H7 (cell line): ENCODE data around the gene FSTL4. TPM values are rescaled to one million over a fixed set of nuclear protein-coding genes. Genes with fewer than 3 reads are reported as not detected.
A peak's percentile ranks its signal among the peaks of the same experiment; 100 is the strongest.

ENCODE experiments used
- DNase-seq: peaks from one replicate; pipeline ENCODE4 v3.0.0; 2012
- H3K27me3 ChIP-seq: 2 replicates; pipeline ENCODE4 v1.6.0; 2011; ENCODE audit warnings: mild to moderate bottlenecking, low read length; ENCODE audit not compliant: control insufficient read depth, insufficient read depth
- H3K36me3 ChIP-seq: replicated peaks from 2 replicates; pipeline ENCODE4 v1.5.1; 2011; ENCODE audit warnings: low read length; ENCODE audit not compliant: control insufficient read depth, insufficient read depth
- H3K4me3 ChIP-seq: 2 replicates; pipeline ENCODE4 v1.5.1; 2011; ENCODE audit warnings: low read depth, mild to moderate bottlenecking, control low read depth, low read length, moderate library complexity; ENCODE audit not compliant: insufficient read depth
- total RNA-seq: library from RNA; depleted of rRNA; stranded (reverse); fragments of >200 nt; shearing (Covaris generic); gene quantifications from 2 replicates; pipeline ENCODE4 v1.2.3, GENCODE V29; 2014

The FSTL4 gene
- total RNA-seq, 1 experiment from 2014 or later, result 2.4 TPM

DNA sequence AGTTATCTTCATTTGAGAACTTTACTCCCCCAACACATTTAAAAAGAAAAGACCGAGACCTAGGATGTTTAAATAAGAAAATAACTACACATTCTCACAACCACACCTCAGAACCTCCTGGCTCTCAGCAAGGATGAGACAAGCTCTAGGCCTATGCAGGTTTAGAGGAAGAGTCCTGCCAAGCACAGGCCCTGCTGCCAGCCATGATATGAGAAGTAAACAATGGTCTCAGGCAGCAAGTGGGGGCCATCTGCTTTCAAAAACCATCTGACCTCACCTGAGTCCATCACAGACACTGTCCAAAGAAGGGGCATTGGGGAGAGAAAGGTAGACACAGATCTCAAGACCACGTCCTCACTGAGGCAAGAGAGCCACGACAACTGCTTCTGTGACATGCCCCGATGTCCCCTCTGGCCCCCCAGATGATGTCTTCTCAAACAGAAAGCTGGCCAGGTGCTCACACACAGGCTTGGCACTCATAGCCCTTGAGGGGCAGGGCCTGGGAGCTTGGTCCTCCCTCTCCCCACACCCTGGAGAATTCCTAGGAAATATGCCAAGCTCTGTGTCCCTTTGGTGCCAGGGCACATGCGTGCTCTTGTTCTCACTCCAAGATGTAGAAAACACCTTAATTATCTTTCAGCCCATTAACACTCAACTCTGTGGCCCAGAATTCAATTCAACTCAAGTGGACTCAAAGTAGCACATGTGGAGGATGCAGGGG is 150.4 kb downstream of the FSTL4 start:
- DNase-seq, result no peak
- H3K36me3 ChIP-seq, result no peaks in the 10 kb centered on the region

DNA sequence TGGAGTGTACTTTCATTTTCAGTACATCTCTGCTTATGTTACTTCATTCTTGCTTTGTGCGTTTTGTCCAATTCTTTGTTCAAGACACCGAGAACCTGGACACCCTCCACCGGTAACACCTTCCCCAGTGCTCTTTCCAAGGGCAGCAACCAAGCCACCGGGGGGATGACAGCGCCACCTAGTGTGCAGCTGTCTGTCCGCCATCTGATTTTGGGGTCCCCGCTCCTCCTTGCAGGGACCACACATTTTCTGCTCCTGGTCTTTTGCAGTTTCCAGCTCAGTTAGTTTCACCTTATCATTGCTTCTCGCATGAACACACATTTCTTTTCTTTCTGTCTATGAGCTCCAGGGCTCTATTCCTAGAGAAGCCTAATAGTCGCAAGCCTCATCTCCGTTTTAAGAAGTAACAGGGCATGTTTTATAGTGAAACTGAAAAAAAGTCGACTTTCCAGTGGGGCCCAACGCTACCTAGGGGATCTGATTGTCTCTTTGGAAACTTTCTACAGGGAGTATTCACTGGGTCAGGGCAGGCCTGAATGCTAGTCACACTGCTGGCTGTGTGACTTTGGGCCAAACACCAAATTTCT is 152.1 kb downstream of the FSTL4 start:
- no peak overlapping the region for H3K4me3 ChIP-seq
- DNase-seq, result peak; percentile 87
- no peaks in the 10 kb centered on the region for H3K27me3 ChIP-seq

More for the DNA sequence above, 150.4 kb downstream of the FSTL4 start:
- Histone ChIP-seq H3K27me3 (no peaks in the 10 kb centered on the region), H3K4me3 (no peak overlapping the region)

DNA sequence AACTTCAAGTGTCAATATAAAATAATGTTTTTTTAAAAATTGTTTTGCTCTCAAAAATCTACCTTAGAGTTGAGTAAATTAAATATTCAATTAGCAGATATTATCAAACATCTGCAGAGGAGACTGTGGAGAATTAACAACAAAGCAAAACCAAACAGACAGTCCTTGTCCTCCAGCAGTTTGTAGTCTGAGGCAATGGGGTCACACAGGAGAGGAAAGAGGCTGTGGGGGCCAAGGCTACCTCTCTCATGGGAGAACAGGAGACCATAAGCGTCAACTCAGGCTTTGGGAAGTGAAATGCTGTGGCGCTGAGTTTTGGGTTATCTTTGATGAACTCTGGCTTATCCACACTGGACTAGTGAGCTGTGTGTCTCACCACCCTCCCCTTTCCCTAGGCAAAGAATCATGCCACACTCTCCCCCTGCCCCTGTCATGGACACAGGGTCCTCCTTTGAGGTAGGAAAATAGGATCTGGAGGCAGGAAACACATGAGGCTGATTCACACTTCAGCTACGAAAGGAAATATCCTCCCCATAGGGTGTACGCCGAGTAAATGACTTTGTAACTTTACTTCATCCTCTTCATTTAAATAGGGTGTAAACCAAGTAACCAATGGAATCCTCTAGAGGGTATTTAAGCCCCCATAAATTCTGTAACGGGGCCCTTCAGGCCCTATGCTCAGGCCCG is 152.7 kb downstream of the FSTL4 start:
- H3K36me3 ChIP-seq, result no peaks in the 10 kb centered on the region
- DNase-seq, result no peak
- H3K27me3 ChIP-seq, result no peaks in the 10 kb centered on the region
- H3K4me3 ChIP-seq, result no peak overlapping the region

More for the DNA sequence above, 152.1 kb downstream of the FSTL4 start:
- no peaks in the 10 kb centered on the region for H3K36me3 ChIP-seq

DNA sequence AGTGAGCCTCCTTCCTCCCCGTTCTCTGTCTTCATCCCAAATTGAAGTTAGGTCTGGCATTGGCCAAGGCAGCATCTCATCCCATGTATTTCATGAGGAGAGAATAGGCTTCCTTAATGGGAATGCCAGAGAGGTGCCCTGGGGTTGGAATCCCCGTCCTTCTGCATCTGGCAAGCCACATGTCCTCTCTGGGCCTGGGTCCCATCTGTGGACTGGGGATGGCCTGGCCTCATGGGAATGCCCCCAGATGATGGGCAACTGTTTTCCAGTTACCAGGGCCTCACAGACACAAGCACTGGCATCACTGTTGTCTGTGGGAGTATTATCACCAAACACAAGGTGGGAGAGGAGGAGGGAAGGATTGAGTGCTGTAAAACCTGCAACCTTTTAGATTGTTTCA is 153.9 kb downstream of the FSTL4 start:
- DNase-seq, result no peak

DNA sequence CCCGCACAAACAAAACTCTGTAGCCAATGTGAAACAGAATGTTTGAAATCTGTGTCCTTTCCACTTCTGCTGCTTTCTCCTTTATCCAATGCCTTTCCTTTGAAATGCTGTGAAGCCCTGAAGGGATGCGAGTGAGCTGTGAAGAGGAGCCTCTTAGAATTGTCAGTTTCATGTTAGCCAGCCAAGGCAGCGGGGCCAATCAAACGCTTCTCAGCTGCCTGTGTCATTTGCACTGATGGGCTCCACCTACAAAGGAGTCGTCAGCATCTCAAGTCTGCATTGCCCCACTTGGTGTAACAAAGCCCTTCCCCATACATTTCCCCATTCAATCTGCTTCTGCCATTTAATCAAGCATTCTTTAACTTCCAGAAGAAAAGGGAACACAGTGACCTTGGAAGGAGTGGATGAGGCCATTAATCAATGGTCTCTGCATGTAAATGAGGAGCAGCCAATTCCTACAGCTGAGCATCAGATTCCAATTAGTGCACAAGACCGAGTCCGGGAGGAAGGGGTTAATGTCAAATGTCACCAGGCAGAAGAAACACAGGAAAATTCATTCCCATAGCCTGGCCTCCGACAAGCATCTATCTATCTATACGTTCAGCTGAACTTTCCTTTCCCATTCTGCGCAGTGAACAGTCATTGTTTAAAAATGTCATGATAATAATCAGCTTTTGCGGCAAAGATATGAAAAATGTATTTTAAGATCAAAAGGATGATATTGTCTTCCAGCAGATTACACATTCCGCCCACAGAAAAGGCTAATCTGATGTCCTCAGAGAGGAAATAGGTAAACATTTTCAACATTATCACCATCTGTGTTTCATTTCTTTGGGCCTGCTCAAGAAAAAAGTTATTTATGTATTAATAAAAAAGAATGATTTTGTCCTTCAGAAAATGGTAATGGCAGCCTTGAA is 154.6 kb downstream of the FSTL4 start:
- Histone ChIP-seq H3K27me3 (no peaks in the 10 kb centered on the region), H3K36me3 (no peaks in the 10 kb centered on the region), H3K4me3 (no peak overlapping the region)
- DNase-seq, result no peak

More for the DNA sequence above, 153.9 kb downstream of the FSTL4 start:
- no peaks in the 10 kb centered on the region for H3K36me3 ChIP-seq
- no peak overlapping the region for H3K4me3 ChIP-seq
- no peaks in the 10 kb centered on the region for H3K27me3 ChIP-seq

DNA sequence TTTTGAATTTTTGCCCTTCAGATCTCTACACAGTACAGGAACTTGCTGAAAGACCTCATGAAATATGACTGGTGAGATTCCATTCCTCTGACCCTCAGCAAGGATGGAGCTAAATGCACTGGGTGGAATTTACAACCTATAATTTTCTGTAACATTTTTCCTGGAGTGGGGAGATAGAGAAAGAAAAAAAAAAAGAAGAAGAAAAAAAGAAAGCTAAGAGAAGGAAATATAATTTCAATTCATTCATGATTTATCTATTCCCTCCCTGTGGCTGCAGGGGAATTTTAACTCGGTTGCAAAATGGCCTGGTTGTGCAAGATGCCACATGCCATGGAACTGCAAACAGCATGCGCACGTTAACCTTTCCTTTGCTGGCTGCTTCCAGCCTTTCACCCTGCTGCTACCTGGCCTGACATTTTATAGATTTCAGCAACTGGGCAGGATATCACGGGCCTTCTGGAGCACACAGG is 155.4 kb downstream of the FSTL4 start:
- Histone ChIP-seq H3K36me3 (no peaks in the 10 kb centered on the region), H3K27me3 (no peaks in the 10 kb centered on the region), H3K4me3 (no peak overlapping the region)
- DNase-seq, result no peak

DNA sequence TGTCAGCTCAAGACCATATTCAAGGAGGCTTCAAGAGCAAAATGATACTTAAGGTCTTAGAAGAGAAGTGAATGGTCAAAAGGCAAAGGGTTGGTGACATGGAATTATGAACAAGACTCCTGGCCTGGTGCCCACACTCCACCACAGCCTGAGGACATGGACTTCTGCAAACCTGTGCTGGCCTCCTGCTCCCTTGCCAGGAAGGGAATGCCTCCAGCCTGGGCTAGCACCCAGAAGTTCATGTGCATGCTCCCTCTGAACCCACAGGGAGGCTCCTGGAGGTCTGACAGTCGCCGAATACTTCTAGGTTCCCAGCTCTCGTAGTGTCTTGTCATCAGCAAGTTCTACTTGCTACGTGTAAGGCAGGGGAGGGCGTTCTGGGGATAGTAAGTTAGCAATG is 156.7 kb downstream of the FSTL4 start:
- Histone ChIP-seq H3K36me3 (no peaks in the 10 kb centered on the region), H3K4me3 (no peak overlapping the region), H3K27me3 (no peaks in the 10 kb centered on the region)
- DNase-seq, result no peak

DNA sequence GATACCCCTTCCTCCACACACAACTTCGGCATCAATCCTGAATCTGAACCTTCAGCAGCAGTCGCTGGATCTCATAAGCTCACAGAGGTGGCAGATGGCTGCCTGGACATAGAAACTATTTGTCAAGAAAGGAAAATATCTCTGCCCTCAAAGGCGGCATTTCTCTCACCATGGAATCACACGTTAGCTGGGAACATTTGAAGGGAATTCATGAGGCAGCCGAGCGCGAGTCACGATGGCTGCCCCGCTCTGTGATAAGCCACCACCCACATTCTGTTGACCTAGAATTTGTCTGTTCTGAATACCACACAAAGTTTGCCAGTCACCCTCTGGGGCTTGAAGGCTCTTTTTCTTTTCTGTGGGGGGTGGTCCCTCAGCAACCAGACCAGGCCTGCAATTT is 157.9 kb downstream of the FSTL4 start:
- no peaks in the 10 kb centered on the region for H3K27me3 ChIP-seq
- no peak for DNase-seq
- no peaks in the 10 kb centered on the region for H3K36me3 ChIP-seq
- no peak overlapping the region for H3K4me3 ChIP-seq

DNA sequence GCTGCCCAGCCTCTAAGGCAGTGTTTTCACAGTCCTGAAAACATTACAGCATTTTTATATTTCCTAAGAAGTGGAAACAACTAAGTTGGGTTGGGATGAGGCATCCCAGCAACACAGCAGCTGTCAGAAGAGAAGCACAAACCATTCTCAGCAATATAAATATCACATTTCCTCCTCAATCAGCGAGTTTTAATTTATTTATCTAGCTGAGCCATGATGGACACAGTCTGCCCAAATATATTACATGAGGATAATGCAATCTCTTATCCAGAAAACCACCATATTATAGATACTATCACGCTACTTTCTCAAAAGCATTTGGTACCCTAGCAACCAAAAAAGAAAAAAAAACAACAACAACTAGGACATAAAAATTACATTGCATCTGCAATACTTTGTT is 158.5 kb downstream of the FSTL4 start:
- no peaks in the 10 kb centered on the region for H3K27me3 ChIP-seq
- H3K4me3 ChIP-seq, result no peak overlapping the region
- no peaks in the 10 kb centered on the region for H3K36me3 ChIP-seq
- no peak for DNase-seq

DNA sequence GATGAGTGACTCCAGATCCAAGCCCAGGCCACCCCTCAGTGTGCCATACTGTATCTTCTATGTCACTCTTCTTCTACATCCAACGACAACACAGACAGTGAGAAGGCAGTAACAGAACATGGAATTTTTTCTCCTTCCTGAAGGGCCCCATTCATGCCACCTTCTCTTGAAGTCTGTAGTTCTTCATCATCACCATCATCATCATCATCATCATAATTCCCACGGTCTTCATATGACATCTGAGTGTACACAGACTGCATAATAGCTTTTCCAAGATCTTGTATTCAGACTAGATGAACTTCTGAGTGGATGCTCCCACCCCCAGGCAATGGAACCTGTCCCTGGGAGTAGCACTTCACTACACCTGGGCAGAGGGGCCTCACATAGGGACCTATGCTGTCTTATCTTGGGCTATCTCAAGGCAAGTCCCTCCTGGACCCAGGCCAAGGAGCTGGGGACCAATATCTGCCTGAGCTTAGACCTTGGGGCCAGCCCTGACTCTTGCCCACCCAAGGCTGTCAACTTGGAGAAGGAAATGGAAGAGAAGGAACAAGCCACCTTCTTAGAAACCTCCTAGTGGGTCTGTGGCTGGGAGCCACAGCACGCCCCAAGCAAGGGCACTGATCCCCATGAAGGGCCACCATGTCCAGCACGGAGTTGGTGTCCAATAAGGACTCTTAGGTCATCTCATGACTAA is 159.1 kb downstream of the FSTL4 start:
- Histone ChIP-seq H3K4me3 (no peak overlapping the region), H3K36me3 (no peaks in the 10 kb centered on the region), H3K27me3 (no peaks in the 10 kb centered on the region)
- no peak for DNase-seq

DNA sequence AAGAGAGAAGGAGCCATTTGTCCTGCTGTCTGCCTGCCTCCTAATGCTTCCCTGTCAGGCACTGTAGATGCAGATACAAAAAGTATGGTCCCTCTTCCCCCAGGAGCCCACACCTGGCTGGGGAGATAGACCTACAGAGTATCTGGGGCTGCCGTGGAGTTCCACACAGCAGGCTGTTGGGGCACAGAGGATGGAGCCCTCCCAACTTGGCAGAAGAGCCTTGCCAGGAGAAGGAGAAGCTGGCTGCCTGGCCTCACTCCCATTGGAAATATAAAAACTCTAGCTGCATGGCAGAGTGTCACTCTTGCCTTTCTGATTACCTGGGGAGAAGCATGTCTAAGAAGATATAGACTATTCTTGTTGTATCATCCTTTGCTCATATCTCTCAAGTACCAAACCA is 160.4 kb downstream of the FSTL4 start:
- H3K4me3 ChIP-seq, result no peak overlapping the region
- no peak for DNase-seq
- no peaks in the 10 kb centered on the region for H3K27me3 ChIP-seq
- no peaks in the 10 kb centered on the region for H3K36me3 ChIP-seq

DNA sequence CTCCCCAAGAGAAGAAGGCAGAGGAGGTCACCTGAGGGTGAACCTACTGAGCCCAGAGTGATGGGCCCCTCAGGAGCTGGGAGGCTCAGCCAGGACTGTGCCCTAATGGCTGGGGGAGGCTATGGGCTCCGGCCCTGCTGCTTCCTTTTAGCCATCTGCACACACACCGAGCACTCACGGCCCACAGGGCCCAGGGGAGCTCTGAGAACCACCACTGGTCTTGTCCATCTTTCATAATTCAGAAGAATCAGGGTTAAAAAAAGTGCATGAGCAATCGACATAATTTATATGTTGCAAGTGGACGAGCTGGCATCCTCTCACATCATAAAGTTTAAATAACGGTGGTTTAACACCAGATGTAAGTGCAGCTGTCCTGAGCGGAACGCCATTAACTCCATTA is 162.1 kb downstream of the FSTL4 start:
- Histone ChIP-seq H3K27me3 (no peaks in the 10 kb centered on the region), H3K36me3 (no peaks in the 10 kb centered on the region), H3K4me3 (no peak overlapping the region)
- no peak for DNase-seq

DNA sequence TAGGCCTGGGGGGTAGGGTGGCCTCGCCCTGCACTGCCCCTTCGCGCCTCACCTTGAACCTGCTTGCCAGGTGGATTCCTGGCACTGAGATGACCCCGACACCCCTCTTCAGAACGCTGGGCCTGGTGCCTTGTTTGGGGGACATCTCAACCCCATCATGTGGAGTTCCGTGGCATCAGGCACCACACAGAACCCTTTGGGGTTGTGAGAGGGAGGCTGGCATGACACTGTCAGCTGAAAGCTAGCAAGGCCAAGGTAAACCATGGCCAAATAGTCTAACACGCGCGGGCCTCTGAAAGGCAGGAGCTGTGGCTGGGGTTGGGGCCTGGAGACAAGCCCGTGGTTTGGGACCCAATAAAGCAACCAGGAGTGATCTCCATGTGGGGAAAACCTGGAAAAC is 163.2 kb downstream of the FSTL4 start:
- no peak for DNase-seq
- no peak overlapping the region for H3K4me3 ChIP-seq

DNA sequence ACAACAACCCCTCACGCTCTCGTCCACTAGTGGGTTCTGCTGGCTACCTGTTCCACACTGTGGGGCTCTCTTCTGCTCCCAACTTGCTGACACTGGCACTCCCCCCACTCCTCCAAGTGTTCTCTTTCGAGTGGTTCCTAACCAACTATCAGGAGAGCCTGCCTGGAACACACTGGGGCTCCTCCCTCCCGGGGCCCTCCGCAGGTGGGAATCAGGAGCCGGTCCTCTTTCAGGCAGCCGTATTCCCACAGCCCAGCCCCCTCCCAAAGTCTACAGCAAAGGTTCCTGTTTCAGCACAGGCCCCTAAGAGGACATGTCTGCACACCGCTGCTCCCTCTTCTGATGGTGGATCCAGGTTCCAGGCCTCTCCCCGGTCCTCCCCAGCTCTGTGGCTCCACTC is 165.9 kb downstream of the FSTL4 start:
- no peaks in the 10 kb centered on the region for H3K36me3 ChIP-seq
- no peak overlapping the region for H3K4me3 ChIP-seq
- DNase-seq, result peak; percentile 56
- H3K27me3 ChIP-seq, result no peaks in the 10 kb centered on the region

More for the DNA sequence above, 163.2 kb downstream of the FSTL4 start:
- no peaks in the 10 kb centered on the region for H3K27me3 ChIP-seq
- no peaks in the 10 kb centered on the region for H3K36me3 ChIP-seq
